GM18909 (cell line): ENCODE measurements around the gene RBM26.

Experiments
- ATAC-seq: cut with Tn5 transposase; IDR thresholded peaks from one replicate; pipeline ENCODE4 v1.9.1; 2021; ENCODE audit warnings: mild to moderate bottlenecking; ENCODE audit not compliant: unreplicated experiment, poor library complexity

Gene RBM26

DNA sequence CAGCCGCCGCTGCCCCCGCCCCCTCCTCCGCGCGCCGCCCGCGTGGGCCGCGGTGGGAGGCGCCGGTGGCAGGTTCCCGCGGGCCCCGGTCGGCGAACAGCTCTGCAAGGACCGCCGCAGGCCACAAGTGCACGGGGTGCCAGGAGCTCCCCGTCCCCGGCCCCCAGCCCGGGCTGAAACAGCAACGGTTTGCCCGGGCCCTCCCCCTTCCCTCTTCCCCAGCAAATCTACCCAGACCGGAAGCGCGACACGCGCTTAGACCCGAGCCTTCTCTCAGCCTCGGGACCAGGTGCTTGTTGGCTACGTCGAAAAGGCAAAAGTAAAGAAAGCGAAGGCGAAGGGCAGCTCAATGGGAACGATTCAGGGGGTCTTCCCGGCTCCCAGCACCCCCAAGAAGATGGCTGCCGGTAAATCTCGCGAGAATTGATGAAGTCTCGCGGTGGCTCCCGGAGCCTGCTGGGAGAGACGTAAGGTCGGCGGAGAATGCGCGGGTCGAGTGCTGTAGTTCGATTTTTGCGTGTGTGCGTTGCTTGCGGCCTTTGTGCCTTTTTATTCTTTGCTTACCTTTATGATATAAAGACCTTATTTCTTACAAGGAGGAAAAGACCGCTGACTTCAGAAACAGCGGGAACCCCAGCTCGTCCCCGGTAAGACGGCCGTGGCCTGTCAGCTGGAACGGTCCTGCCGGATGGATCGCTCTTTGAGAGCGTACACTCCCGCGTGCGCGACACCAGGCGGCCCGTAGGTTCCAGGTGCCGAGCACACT, at the start of gene RBM26:
Gene RBM26 (minus strand): TSS at position 425 of the 766 bp plus-strand sequence. CDS start 481 bp downstream, outside the sequence.
- ATAC-seq = peak; percentile 84

DNA sequence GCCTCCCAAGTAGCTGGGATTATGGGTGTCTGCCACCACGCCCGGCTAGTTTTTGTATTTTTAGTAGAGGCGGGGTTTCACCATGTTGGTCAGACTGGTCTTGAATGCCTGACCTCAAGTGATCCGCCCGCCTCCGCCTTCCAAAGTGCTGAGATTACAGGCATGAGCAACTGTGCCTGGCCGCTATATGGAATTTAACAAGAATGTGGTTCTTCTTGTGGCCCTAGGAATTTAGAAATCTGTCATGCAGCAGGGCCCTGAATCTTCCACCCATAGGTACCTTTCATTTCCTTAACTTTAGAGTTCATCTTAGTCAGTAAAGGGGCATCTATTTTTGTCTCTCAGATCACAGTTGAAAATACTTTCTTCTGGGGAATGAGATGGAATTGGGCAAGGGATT, 49.3 kb upstream of the RBM26 start:
- ATAC-seq = no peak

GRCh38 chr13:79452239-79452913, 46.3 kb upstream of the RBM26 start:
- ATAC-seq = no peak

GRCh38 chr13:79451500-79451962, 45.5 kb upstream of the RBM26 start:
- peak; percentile 99 for ATAC-seq

DNA sequence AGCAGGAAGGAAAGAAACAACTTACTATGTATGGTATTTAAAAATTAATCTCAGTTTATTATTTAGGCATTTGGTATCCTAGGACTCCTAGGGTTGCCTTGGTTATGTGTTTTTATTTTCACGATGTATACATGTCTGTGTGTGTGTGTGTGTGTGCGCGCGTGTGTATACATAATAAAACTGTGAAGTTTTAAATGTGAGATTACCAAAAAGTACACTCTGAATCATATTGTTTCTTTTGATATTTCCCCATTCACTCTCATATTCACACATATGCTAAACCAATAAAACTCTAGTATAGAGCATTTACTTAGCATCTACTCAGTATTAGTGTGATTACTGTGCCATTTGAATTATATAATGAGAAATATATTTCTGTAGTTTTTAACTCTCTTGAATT, 44.1 kb upstream of the RBM26 start:
- no peak for ATAC-seq

- peak; percentile 41 for ATAC-seq
These were observed 42.4 kb upstream of the RBM26 start for GRCh38 chr13:79448413-79448812.

DNA sequence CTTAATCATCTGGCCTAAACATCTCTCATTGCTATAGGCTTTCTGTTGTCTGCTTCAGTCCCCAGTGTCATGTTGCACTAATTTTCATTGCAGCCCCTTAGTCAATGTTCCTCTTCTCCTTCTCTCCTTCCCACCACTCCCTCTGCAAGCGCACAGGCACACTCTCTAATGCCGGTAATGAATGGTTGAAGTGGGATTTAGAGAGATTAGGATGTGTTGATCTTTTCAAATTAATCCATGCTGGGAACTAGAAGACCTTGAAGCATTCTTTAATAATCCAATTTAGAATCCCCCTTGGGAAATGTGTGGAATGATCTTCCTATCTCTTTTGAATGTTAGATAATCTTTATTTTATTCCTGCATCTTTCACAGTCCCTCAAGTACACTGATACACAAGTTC, 41.7 kb upstream of the RBM26 start:
- no peak for ATAC-seq

DNA sequence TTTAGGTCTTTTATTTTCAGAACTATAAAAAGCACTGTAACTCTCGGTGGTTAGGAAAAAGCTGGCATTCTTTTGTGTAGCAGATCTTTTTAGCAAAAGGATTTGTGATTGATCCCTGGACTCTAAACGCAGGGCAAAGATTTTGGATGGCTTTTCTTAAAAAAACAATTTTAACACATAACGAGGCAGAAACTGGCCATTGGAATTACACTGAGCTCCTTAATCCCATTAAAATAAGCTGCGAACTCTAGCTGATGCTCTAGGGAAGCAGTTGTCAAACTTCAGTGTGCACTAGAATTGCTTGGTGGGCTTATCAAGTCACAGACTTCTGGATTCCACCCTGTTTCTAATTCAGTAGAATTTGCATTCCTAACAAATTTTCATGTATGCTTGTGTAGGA, 41.1 kb upstream of the RBM26 start:
- no peak for ATAC-seq

DNA sequence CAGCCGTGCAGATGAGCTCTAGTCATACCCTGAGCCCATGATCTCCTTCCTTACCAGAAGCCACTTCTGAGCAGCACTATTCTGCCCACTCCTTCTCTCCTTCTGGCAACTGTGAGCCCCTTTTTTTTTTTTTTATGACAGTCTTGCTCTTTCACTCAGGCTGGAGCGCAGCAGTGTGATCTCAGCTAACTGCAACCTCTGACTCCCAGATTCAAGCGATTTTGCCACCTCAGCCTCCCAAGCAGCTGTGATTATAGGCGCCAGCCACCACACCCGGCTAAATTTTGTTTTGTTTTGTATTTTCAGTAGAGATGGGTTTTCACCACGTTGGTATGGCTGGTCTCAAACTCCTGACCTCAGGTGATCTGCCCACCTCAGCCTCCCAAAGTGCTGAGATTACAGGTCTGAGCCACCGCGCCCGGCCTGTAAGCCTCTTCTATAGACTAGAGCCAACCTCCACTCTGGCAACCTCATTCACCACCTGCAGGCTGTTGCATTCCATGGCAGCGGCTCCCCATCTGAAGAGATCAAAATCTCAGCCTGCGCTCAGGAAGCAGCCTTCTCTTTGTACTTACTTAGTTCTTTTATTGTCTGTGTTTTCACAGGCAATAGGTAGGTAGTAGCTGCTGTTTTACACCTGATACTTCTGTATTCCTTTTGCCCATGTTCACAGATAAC, 40.1 kb upstream of the RBM26 start:
- ATAC-seq = no peak

DNA sequence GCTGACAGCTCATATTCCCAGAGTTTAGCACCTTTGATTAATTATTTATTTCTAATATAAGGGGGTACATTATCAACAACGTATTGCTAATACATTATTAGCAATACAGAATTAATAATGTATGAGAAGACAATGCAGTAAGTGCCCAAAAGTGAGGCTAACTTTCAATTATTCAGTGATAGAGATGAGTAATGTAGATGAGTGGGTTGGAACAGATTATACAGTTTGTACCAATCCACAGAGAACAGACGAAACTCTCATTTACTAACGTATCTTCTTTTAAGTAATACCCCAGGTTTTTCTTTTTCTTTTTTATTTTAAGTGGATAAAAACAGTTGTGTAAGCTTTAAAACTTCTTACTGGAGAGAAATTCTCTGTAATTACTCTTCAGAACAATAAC, 36.7 kb upstream of the RBM26 start:
- no peak for ATAC-seq

GRCh38 chr13:79442221-79442620, 36.2 kb upstream of the RBM26 start:
- ATAC-seq = no peak

GRCh38 chr13:79440958-79441528, 35.0 kb upstream of the RBM26 start:
- no peak for ATAC-seq

- ATAC-seq = no peak
These were observed 33.2 kb upstream of the RBM26 start for GRCh38 chr13:79439275-79439674.

DNA sequence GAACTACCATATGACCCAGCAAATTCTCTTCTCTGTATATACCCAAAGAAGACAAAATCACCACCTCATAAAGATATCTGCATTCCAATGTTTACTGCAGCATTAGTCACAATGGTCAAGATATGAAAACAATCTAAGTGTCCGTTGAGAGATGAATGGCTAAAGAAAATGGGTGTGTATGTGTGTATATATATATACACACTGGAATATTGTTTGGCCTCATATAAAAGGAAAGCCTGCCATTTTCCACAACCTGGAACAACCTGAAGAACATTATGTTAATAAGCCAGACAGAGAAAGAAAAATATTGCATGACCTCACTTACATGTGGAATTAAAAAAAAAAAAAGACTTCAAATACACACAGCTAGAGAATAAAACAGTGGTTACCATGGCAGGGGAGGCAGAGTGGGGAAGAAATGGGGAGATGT, 29.5 kb upstream of the RBM26 start:
- ATAC-seq = no peak

DNA sequence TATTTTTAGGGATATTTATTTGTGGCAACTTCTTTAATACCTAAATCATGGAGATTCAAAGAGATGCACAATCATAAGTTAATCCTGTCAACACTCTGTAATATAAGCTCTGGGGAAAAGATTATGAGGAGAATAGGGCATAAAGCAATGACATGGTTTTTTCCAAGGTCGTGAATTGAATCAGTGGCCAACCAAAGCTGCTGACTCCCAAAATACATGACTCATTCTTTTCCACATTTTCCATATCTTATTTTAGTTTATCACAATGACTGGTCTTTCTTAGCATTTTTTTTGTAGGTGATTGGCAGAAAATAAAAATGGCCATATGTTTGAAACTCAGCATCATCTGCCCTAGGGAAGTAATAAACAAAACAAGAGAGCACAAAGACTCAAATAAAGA, 28.5 kb upstream of the RBM26 start:
- no peak for ATAC-seq

DNA sequence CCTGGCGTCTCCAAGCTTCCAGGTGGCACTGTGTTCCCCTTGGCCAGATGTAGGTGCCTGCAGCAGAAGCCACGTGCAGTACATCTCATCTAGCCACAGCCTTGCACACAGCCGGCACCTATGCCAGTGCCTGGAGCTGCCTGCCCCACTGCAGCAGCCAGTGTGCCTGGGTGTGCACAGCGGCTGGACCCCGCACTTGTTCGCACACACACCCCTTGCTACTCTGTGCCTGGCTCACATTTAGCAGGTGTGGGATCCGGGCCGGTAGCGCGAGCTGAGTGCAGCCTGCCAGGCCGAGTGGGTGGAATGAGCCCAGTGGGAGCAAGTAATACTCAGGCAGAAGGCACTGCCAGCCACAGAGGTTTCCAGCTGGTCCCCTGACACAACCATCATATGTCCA, 26.9 kb upstream of the RBM26 start:
- no peak for ATAC-seq

DNA sequence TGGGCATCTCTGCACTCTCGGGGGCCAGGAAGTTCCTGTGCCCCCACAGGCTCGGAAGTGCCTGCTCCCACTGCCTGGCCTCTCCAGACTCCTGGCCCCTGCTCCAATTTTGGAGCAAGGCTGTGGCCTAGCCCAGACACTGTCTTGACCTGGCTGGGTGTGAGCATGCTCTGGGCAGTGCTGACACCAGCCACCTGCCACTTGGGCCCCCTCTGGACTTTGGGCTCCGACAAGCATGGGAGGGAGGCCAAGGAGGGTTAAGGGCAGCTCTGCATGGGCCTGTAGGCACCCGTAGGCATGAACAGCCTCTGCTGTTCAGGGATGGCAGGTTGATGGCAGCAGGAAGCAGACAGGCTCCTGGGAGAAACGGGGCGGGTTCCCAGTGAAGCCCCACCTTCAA, 26.0 kb upstream of the RBM26 start:
- ATAC-seq = no peak

GRCh38 chr13:79429309-79429708, 23.3 kb upstream of the RBM26 start:
- no peak for ATAC-seq

DNA sequence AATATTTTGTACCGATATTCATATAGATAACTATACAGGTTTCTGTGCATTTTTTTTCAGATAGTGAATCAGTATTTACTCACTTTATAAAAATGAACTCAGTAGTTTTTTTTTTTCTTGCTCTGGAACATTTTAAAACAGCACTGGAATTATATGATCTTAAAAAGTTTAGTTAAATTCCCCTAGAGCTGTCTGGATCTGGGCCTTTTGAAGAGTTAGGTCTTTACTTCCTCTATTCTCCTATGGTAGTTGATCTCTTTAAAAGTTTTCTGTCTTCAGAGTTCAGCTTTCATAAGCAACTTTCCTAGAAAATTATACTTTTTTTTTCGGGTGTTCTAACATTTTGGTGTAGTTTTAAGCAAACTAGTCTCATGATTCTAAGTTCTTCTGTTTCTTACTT, 21.8 kb upstream of the RBM26 start:
- no peak for ATAC-seq

DNA sequence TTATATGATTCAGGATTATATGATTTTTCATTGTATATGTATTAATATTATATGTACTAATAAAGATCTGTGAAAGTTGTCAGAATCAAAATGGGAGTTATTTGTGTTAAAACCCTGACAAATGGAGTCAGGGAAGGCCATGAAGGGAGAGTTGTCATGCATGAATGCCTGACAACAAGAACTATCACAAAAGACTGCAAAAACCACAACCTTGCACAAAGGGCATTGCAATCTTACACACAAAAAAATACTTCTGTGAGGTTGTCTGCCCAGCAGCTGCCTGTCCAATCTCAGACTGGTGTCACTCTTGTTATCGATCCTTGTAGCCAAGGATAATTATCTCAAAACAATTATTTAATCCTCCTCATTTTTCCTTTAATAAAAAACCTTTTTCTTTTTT, 21.2 kb upstream of the RBM26 start:
- no peak for ATAC-seq
